Aorta (tissue), 5 donors: ENCODE data around the gene SVBP. TPM values are rescaled to one million over a fixed set of nuclear protein-coding genes. Genes with fewer than 3 reads are reported as not detected.
"Not testable (repeated sequence)": the region's sequence is repeated elsewhere in the genome, so short reads cannot be mapped to it uniquely, and the experiment has no call there.

Source experiments
- ATAC-seq: fragments of 200-7000 bp; cut with Tn5 transposase; one replicate; pipeline ENCODE4 v1.9.1; 2022; ENCODE audit warnings: moderate library complexity; ENCODE audit not compliant: low FRiP score
- DNase-seq, 2 donors: peaks; one replicate each; pipeline ENCODE4 v3.0.0-alpha.2; 2020
- H3K27ac ChIP-seq, 2 donors: one replicate each; pipeline ENCODE4 v1.5.1; 2013; ENCODE audit warnings: low read length in 2 of 2, mild to moderate bottlenecking in 2 of 2, moderate library complexity in 2 of 2, control low read depth in 1 of 2, inconsistent platforms in 1 of 2, low read depth in 1 of 2
- H3K27me3 ChIP-seq, 2 donors: one replicate each; pipeline ENCODE4 v1.6.1; 2013; ENCODE audit warnings: control low read depth in 1 of 2, low read length in 1 of 2, mild to moderate bottlenecking in 1 of 2, moderate library complexity in 1 of 2; ENCODE audit not compliant: insufficient read depth in 2 of 2, control insufficient read depth in 1 of 2
- H3K36me3 ChIP-seq, 2 donors: one replicate each; pipeline ENCODE4 v1.6.1; 2013; ENCODE audit warnings: control low read depth in 1 of 2, low read length in 1 of 2, mild to moderate bottlenecking in 1 of 2; ENCODE audit not compliant: insufficient read depth in 2 of 2, control insufficient read depth in 1 of 2
- H3K4me1 ChIP-seq, 2 donors: one replicate each; pipeline ENCODE4 v1.6.1; 2013; ENCODE audit warnings: low read length in 2 of 2, control low read depth in 1 of 2, mild to moderate bottlenecking in 1 of 2, moderate library complexity in 1 of 2; ENCODE audit not compliant: insufficient read depth in 2 of 2, control insufficient read depth in 1 of 2
- H3K4me3 ChIP-seq, 2 donors: one replicate each; pipeline ENCODE4 v1.5.1; 2013; ENCODE audit warnings: low read length in 2 of 2, control low read depth in 1 of 2, mild to moderate bottlenecking in 1 of 2
- H3K9me3 ChIP-seq: one replicate; pipeline ENCODE4 v1.6.1; 2013; ENCODE audit warnings: mild to moderate bottlenecking, low read length; ENCODE audit not compliant: control insufficient read depth
- WGBS, 2 donors: extraction: QIAGEN DNeasy Blood & Tissue Kit; methylation state at CpG; one replicate each; pipeline ENCODE4 v1.1.7; 2013; 5-methylcytosine and 5-hydroxymethylcytosine counted together
- intact Hi-C, 2 donors: fragments of 100-400 bp; cut with DNase I; formaldehyde crosslinking; loops; one replicate each; pipeline versions ENCODE4 v1.14.2 to v1.15.0; 2022
- polyA plus RNA-seq, 2 donors: library from polyadenylated mRNA; stranded (reverse); fragments of 200-250 nt; gene quantifications; one replicate each; pipeline ENCODE4 v1.2.3, GENCODE V29; 2013
- total RNA-seq, 2 donors: library from RNA; stranded (reverse); fragmentation: NEBNext Ultra II Directional; extraction: Animal tissue kit (Norgen Biotek cat#: 25700); gene quantifications; one replicate each; pipeline ENCODE4 v1.2.1, GENCODE V29; 2021
- donor health status: healthy with polysubstance abuse.
- donor health status: Bipolar disorder and iron deficiency.
- donor health status: DM: no; HTN: no; CAD: no.
- donor health status: DM: no; HTN: no; CAD: no.
- donor health status: DM: yes; HTN: yes; CAD: no.

The SVBP gene
- total and polyA plus RNA-seq, 4 donors = 15.9 to 37.8 (median 27.1) TPM

- intact Hi-C loops = no loop called here
- 93 to 98% methylated on average over 2 of the region's 2 CpGs for WGBS, 2 donors
- Histone ChIP-seq H3K36me3 (no peaks in the 10 kb centered on the region), H3K4me3 (no peak overlapping the region), H3K4me1 (no peaks in the 10 kb centered on the region), H3K27me3 (no peaks in the 10 kb centered on the region), H3K27ac (no peak overlapping the region), H3K9me3 (no peaks in the 10 kb centered on the region)
- no peak for ATAC-seq
- DNase-seq = no peak
These were observed 4.5 kb upstream of the SVBP start for GRCh38 chr1:42821690-42822089.

- H3K9me3 ChIP-seq = no peaks in the 10 kb centered on the region
- H3K4me3 ChIP-seq = no peak overlapping the region
- intact Hi-C loops = no loop called here
- 36 to 75% methylated on average over 1 of the region's 1 CpG for WGBS, 2 donors
- no peak for ATAC-seq
- DNase-seq = no peak
- peaks cover 0 to 4% of the 10 kb centered on the region in 2 donors for H3K4me1 ChIP-seq
- no peaks in the 10 kb centered on the region for H3K36me3 ChIP-seq
- no peak overlapping the region for H3K27ac ChIP-seq
- no peaks in the 10 kb centered on the region for H3K27me3 ChIP-seq
These were observed 3.6 kb upstream of the SVBP start for GRCh38 chr1:42820813-42821212.

GRCh38 chr1:42817976-42818375 lies 779 bp upstream of the SVBP start:
- Histone ChIP-seq H3K36me3 (peaks cover 0 to 2% of the 10 kb centered on the region in 2 donors), H3K9me3 (no peaks in the 10 kb centered on the region), H3K4me1 (peaks cover 0 to 4% of the 10 kb centered on the region in 2 donors), H3K27me3 (no peaks in the 10 kb centered on the region), H3K4me3 (no peak overlapping the region), H3K27ac (no peak overlapping the region)
- DNase-seq = no peak
- intact Hi-C loops = loop anchor here in 1 of 2 donors (5.0 kb wide), 1 partner anchor 51 kb away; the partner anchor contains the start of genes C1orf50 and P3H1
- ATAC-seq = no peak
- 95% methylated on average over 3 of the region's 3 CpGs for WGBS, 2 donors

- no peak overlapping the region for H3K27ac ChIP-seq
- peaks cover 0 to 2% of the 10 kb centered on the region in 2 donors for H3K36me3 ChIP-seq
- H3K27me3 ChIP-seq = no peaks in the 10 kb centered on the region
- no peaks in the 10 kb centered on the region for H3K9me3 ChIP-seq
- WGBS, 2 donors = 1% methylated on average over 13 of the region's 13 CpGs
- H3K4me1 ChIP-seq = peaks cover 0 to 4% of the 10 kb centered on the region in 2 donors
- ATAC-seq (no peak), DNase-seq (no peak)
- H3K4me3 ChIP-seq = peak overlapping the region; percentile 83 to 98
- intact Hi-C loops = loop anchor here in 1 of 2 donors (5.0 kb wide), 1 partner anchor 50 kb away; the partner anchor contains the start of genes C1orf50 and P3H1
These were observed 207 bp upstream of the SVBP start for GRCh38 chr1:42817440-42817767.

- H3K9me3 ChIP-seq = no peaks in the 10 kb centered on the region
- no peaks in the 10 kb centered on the region for H3K27me3 ChIP-seq
- H3K27ac ChIP-seq = peak overlapping the region in 1 of 2 donors; percentile 66
- WGBS, 2 donors = 27 to 29% methylated on average over 7 of the region's 7 CpGs
- H3K4me3 ChIP-seq = peak overlapping the region; percentile 83 to 98
- DNase-seq (no peak), ATAC-seq (no peak)
- peaks cover 0 to 2% of the 10 kb centered on the region in 2 donors for H3K36me3 ChIP-seq
- intact Hi-C loops = loop anchor here in 1 of 2 donors (5.0 kb wide), 1 partner anchor 49 kb away; the partner anchor contains the start of genes C1orf50 and P3H1
- peaks cover 0 to 4% of the 10 kb centered on the region in 2 donors for H3K4me1 ChIP-seq
These were observed 1.1 kb downstream of the SVBP start for GRCh38 chr1:42815941-42816584.

GRCh38 chr1:42814815-42815214 lies 2.4 kb downstream of the SVBP start:
- intact Hi-C loops = loop anchor here in 1 of 2 donors (5.0 kb wide), 1 partner anchor 48 kb away; the partner anchor contains the start of genes C1orf50 and P3H1
- H3K27me3 ChIP-seq = not testable (repeated sequence)

GRCh38 chr1:42807056-42807668 lies 10.0 kb downstream of the SVBP start:
- Histone ChIP-seq H3K27me3 (no peaks in the 10 kb centered on the region), H3K4me3 (no peak overlapping the region), H3K4me1 (no peaks in the 10 kb centered on the region), H3K36me3 (no peaks in the 10 kb centered on the region), H3K9me3 (no peaks in the 10 kb centered on the region), H3K27ac (no peak overlapping the region)
- DNase-seq = no peak
- intact Hi-C loops = no loop called here
- no peak for ATAC-seq

More at GRCh38 chr1:42814815-42815214, 2.4 kb downstream of the SVBP start:
- not testable (repeated sequence) for DNase-seq, H3K27ac ChIP-seq, H3K4me1 ChIP-seq, H3K9me3 ChIP-seq, H3K36me3 ChIP-seq, ATAC-seq, H3K4me3 ChIP-seq
- WGBS, 2 donors = 75 to 97% methylated on average over 2 to 3 of the region's 3 CpGs

- H3K27me3 ChIP-seq = no peaks in the 10 kb centered on the region
- WGBS, 2 donors = 84 to 88% methylated on average over 5 of the region's 5 CpGs
- H3K4me3 ChIP-seq = no peak overlapping the region
- no peak overlapping the region for H3K27ac ChIP-seq
- ATAC-seq (no peak), DNase-seq (no peak)
- H3K9me3 ChIP-seq = no peaks in the 10 kb centered on the region
- intact Hi-C loops = no loop called here
- no peaks in the 10 kb centered on the region for H3K4me1 ChIP-seq
- no peaks in the 10 kb centered on the region for H3K36me3 ChIP-seq
These were observed 10.6 kb downstream of the SVBP start for GRCh38 chr1:42806593-42806992.

- no peaks in the 10 kb centered on the region for H3K27me3 ChIP-seq
- no peaks in the 10 kb centered on the region for H3K36me3 ChIP-seq
- intact Hi-C loops = no loop called here
- H3K4me1 ChIP-seq = no peaks in the 10 kb centered on the region
- H3K27ac ChIP-seq = no peak overlapping the region
- DNase-seq (no peak), ATAC-seq (no peak)
- no peaks in the 10 kb centered on the region for H3K9me3 ChIP-seq
- no peak overlapping the region for H3K4me3 ChIP-seq
These were observed 11.0 kb downstream of the SVBP start for GRCh38 chr1:42806171-42806570.
